AG04450 (cell line): ENCODE results near the gene C2CD4C. TPM values are rescaled to one million over a fixed set of nuclear protein-coding genes. Genes with fewer than 3 reads are reported as not detected.

Experiments
- CTCF ChIA-PET: fragments of 300-600, 350-600 bp; formaldehyde crosslinking; extraction: SDS; loops from one replicate; lab custom pipeline; 2022; ENCODE audit warnings: antibody characterized with exemption, inconsistent platforms; lab: Charles Lee
- POLR2A ChIA-PET: fragments of 350-600 bp; formaldehyde crosslinking; extraction: SDS; loops from one replicate; lab custom pipeline; 2021; ENCODE audit warnings: antibody characterized with exemption, inconsistent platforms; lab: Yijun Ruan, JAX
- DNase-seq: peaks from one replicate; pipeline ENCODE4 v3.0.0-alpha.2; 2011; ENCODE audit warnings: low read depth, low spot score
- H3K27ac ChIP-seq: one replicate; pipeline ENCODE4 v1.5.1; 2012; ENCODE audit warnings: low read depth, low read length, control low read depth
- H3K27me3 ChIP-seq: one replicate; pipeline ENCODE4 v1.6.0; 2012; ENCODE audit warnings: low read length; ENCODE audit not compliant: control insufficient read depth, insufficient read depth
- H3K4me3 ChIP-seq: 2 replicates; pipeline ENCODE4 v1.5.1; 2011; ENCODE audit warnings: mild to moderate bottlenecking, low read depth, low read length, control low read depth
- H3K9me3 ChIP-seq: 2 replicates; pipeline ENCODE4 v1.5.1; 2012; ENCODE audit warnings: low read length; ENCODE audit not compliant: control insufficient read depth, insufficient read depth
- CTCF ChIP-seq: IDR thresholded peaks from 2 replicates; pipeline ENCODE4 v1.5.1; 2011; ENCODE audit warnings: low read depth, low read length, control low read depth, inconsistent platforms
- polyA plus RNA-seq: library from polyadenylated mRNA; depleted of rRNA; stranded (reverse); fragments of >200 nt; gene quantifications from 2 replicates; pipeline ENCODE4 v1.2.3, GENCODE V29; 2011

Gene C2CD4C
- polyA plus RNA-seq, 1 experiment: 0.05 TPM

- peaks cover 30% of the 10 kb centered on the region for H3K27me3 ChIP-seq
- no peak for DNase-seq
- H3K9me3 ChIP-seq: peaks cover 30% of the 10 kb centered on the region
- H3K4me3 ChIP-seq: no peak overlapping the region
- H3K27ac ChIP-seq: no peak overlapping the region
- POLR2A ChIA-PET: no interaction called here
- CTCF ChIA-PET: no interaction called here
- no peak for TF ChIP-seq CTCF
Measured at GRCh38 chr19:406135-406781, 2.7 kb downstream of the C2CD4C start.

GRCh38 chr19:405121-405965, 3.6 kb downstream of the C2CD4C start:
- Histone ChIP-seq H3K27me3 (peaks cover 30% of the 10 kb centered on the region), H3K9me3 (peaks cover 26% of the 10 kb centered on the region), H3K27ac (no peak overlapping the region), H3K4me3 (no peak overlapping the region)
- POLR2A ChIA-PET: no interaction called here
- no peak for TF ChIP-seq CTCF
- CTCF ChIA-PET: no interaction called here
- DNase-seq: no peak

GRCh38 chr19:403221-404027, 5.5 kb downstream of the C2CD4C start:
- TF ChIP-seq CTCF: no peak
- Histone ChIP-seq H3K9me3 (peaks cover 28% of the 10 kb centered on the region), H3K27ac (no peak overlapping the region), H3K27me3 (peaks cover 16% of the 10 kb centered on the region), H3K4me3 (no peak overlapping the region)
- CTCF ChIA-PET: no interaction called here
- DNase-seq: no peak
- POLR2A ChIA-PET: no interaction called here

- ChIA-PET CTCF (no interaction called here), POLR2A (no interaction called here)
- H3K27me3 ChIP-seq: peaks cover 11% of the 10 kb centered on the region
- DNase-seq: no peak
- H3K4me3 ChIP-seq: no peak overlapping the region
- TF ChIP-seq CTCF: no peak
- H3K9me3 ChIP-seq: peaks cover 35% of the 10 kb centered on the region
- no peak overlapping the region for H3K27ac ChIP-seq
Measured at GRCh38 chr19:402786-403185, 6.2 kb downstream of the C2CD4C start.
